A673 (cell line): ENCODE data around the gene B9D1. TPM values are rescaled to one million over a fixed set of nuclear protein-coding genes. Genes with fewer than 3 reads are reported as not detected.

Source experiments
- BruUV-seq: library from RNA; stranded (reverse); fragments of 400-500 nt; replicated peaks from 2 replicates; lab custom pipeline; 2021; lab: Mats Ljungman, UMichigan
- CTCF ChIA-PET: fragments of 300-600 bp; sonication (Branson Sonifier 250); formaldehyde crosslinking; loops from one replicate; lab custom pipeline; 2022; ENCODE audit warnings: antibody characterized with exemption; lab: Charles Lee
- POLR2A ChIA-PET: fragments of 300-600 bp; sonication (Branson Sonifier 250); formaldehyde crosslinking; loops from one replicate; lab custom pipeline; 2022; ENCODE audit warnings: antibody characterized with exemption; ENCODE audit not compliant: low non-redundant PET; lab: Charles Lee
- DNase-seq: peaks from one replicate; pipeline ENCODE4 v3.0.0-alpha.2; 2015; ENCODE audit warnings: low spot score
- H3K27ac ChIP-seq: fragments of 200-600 bp; sonication (generic); 2 replicates; pipeline ENCODE4 v1.5.1; 2016; ENCODE audit warnings: mixed run types, low read depth, mild to moderate bottlenecking, mixed read lengths, antibody characterized with exemption, low read length; ENCODE audit not compliant: poor library complexity, severe bottlenecking
- H3K27me3 ChIP-seq: fragments of 200-600 bp; sonication (generic); replicated peaks from 2 replicates; pipeline ENCODE4 v1.6.1; 2017; ENCODE audit warnings: mixed run types, low read depth, mild to moderate bottlenecking, mixed read lengths, antibody characterized with exemption, low read length; ENCODE audit not compliant: insufficient read depth, poor library complexity
- H3K36me3 ChIP-seq: fragments of 200-600 bp; sonication (generic); 2 replicates; pipeline ENCODE4 v1.6.1; 2016; ENCODE audit warnings: mixed run types, mild to moderate bottlenecking, mixed read lengths, antibody characterized with exemption, low read length; ENCODE audit not compliant: insufficient read depth, poor library complexity, severe bottlenecking
- H3K4me1 ChIP-seq: fragments of 200-600 bp; sonication (generic); 2 replicates; pipeline ENCODE4 v1.6.1; 2017; ENCODE audit warnings: mixed run types, mild to moderate bottlenecking, mixed read lengths, antibody characterized with exemption, low read length; ENCODE audit not compliant: insufficient read depth, poor library complexity, severe bottlenecking
- H3K4me3 ChIP-seq: fragments of 200-600 bp; sonication (generic); 2 replicates; pipeline ENCODE4 v1.5.1; 2016; ENCODE audit warnings: low read depth, mixed run types, mild to moderate bottlenecking, mixed read lengths, low read length; ENCODE audit not compliant: poor library complexity, severe bottlenecking
- H3K9me3 ChIP-seq: fragments of 200-600 bp; sonication (generic); 2 replicates; pipeline ENCODE4 v1.6.1; 2016; ENCODE audit warnings: mixed run types, low read depth, mild to moderate bottlenecking, mixed read lengths, antibody characterized with exemption, low read length; ENCODE audit not compliant: poor library complexity, severe bottlenecking
- CTCF ChIP-seq: fragments of 300-800, 200-600 bp; sonication (generic); conservative IDR thresholded peaks from 2 replicates; pipeline ENCODE4 v1.5.1; 2017; ENCODE audit warnings: low read depth, mild to moderate bottlenecking, antibody characterized with exemption, low read length, moderate library complexity, mixed read lengths
- EZH2 ChIP-seq: fragments of 200-600 bp; sonication (generic); IDR thresholded peaks from 2 replicates; pipeline ENCODE4 v1.6.1; 2017; ENCODE audit warnings: borderline replicate concordance, low read depth, mild to moderate bottlenecking, mixed read lengths, antibody characterized with exemption, low read length; ENCODE audit not compliant: poor library complexity, severe bottlenecking
- intact Hi-C: fragments of 100-400 bp; cut with micrococcal nuclease; formaldehyde crosslinking; loops from one replicate; pipeline ENCODE4 v1.10.0; 2022; ENCODE audit not compliant: unreplicated experiment
- total RNA-seq: library from RNA; stranded (reverse); gene quantifications from 2 replicates; pipeline ENCODE4 v1.2.3, GENCODE V29; 2021

B9D1 gene
- total RNA-seq, 1 experiment from 2014 or later = 37.0 TPM

GRCh38 chr17:19408346-19408710 is 45.8 kb upstream of the B9D1 start:
- no peak overlapping the region for H3K4me3 ChIP-seq
- no peaks in the 10 kb centered on the region for H3K4me1 ChIP-seq
- no peaks in the 10 kb centered on the region for H3K36me3 ChIP-seq
- intact Hi-C loops = no loop called here
- H3K9me3 ChIP-seq = no peaks in the 10 kb centered on the region
- no TSS peak for BruUV-seq
- H3K27me3 ChIP-seq = no peaks in the 10 kb centered on the region
- CTCF ChIA-PET = no interaction called here
- TF ChIP-seq EZH2 (no peak), CTCF (no peak)
- H3K27ac ChIP-seq = no peak overlapping the region
- DNase-seq = no peak
- POLR2A ChIA-PET = no interaction called here

- no peak for DNase-seq
- H3K4me3 ChIP-seq = no peak overlapping the region
- ChIA-PET POLR2A (no interaction called here), CTCF (no interaction called here)
- no TSS peak for BruUV-seq
- intact Hi-C loops = no loop called here
- H3K4me1 ChIP-seq = no peaks in the 10 kb centered on the region
- H3K9me3 ChIP-seq = no peaks in the 10 kb centered on the region
- no peak overlapping the region for H3K27ac ChIP-seq
- no peaks in the 10 kb centered on the region for H3K27me3 ChIP-seq
- TF ChIP-seq CTCF = no peak
- TF ChIP-seq EZH2 = no peak
- no peaks in the 10 kb centered on the region for H3K36me3 ChIP-seq
Measured at GRCh38 chr17:19407601-19408345, 45.2 kb upstream of the B9D1 start.

- no peak for DNase-seq
- TF ChIP-seq EZH2 = no peak
- TF ChIP-seq CTCF = no peak
- H3K36me3 ChIP-seq = no peaks in the 10 kb centered on the region
- ChIA-PET CTCF (no interaction called here), POLR2A (no interaction called here)
- H3K27ac ChIP-seq = no peak overlapping the region
- no peak overlapping the region for H3K4me3 ChIP-seq
- H3K9me3 ChIP-seq = no peaks in the 10 kb centered on the region
- H3K27me3 ChIP-seq = no peaks in the 10 kb centered on the region
- H3K4me1 ChIP-seq = peaks cover 13% of the 10 kb centered on the region
- BruUV-seq = no TSS peak
- intact Hi-C loops = no loop called here
Measured at GRCh38 chr17:19405114-19405513, 42.6 kb upstream of the B9D1 start.
